ENCODE measurements around the gene C4orf50.

GRCh38 chr4:5884796-5885195, 133.4 kb downstream of the C4orf50 start:
- no peak for TF ChIP-seq RFX5 (IDR thresholded peaks at IDR 0.05; ENCODE audit: low read depth, low read length)
- TF ChIP-seq, protein P1, sequence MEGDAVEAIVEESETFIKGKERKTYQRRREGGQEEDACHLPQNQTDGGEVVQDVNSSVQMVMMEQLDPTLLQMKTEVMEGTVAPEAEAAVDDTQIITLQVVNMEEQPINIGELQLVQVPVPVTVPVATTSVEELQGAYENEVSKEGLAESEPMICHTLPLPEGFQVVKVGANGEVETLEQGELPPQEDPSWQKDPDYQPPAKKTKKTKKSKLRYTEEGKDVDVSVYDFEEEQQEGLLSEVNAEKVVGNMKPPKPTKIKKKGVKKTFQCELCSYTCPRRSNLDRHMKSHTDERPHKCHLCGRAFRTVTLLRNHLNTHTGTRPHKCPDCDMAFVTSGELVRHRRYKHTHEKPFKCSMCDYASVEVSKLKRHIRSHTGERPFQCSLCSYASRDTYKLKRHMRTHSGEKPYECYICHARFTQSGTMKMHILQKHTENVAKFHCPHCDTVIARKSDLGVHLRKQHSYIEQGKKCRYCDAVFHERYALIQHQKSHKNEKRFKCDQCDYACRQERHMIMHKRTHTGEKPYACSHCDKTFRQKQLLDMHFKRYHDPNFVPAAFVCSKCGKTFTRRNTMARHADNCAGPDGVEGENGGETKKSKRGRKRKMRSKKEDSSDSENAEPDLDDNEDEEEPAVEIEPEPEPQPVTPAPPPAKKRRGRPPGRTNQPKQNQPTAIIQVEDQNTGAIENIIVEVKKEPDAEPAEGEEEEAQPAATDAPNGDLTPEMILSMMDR (conservative IDR thresholded peaks at IDR 0.05; ENCODE audit: low read depth, low read length): no peak
- TF ChIP-seq SMC3 (IDR thresholded peaks at IDR 0.05; ENCODE audit: low read depth, low read length): no peak
- no peak for TF ChIP-seq POLR2A (IDR thresholded peaks at IDR 0.05; ENCODE audit: low read depth, low read length)

Measured in IMR-90 (cell line).